H1 (cell line): ENCODE results near the gene RABEP1. TPM values are rescaled to one million over a fixed set of nuclear protein-coding genes. Genes with fewer than 3 reads are reported as not detected.
A peak's percentile ranks its signal among the peaks of the same experiment; 100 is the strongest.

Source experiments
- CTCF ChIA-PET: fragments of 300-600 bp; sonication (Branson Sonifier 250); formaldehyde crosslinking; loops from one replicate; lab custom pipeline; 2021; ENCODE audit not compliant: partially characterized antibody; lab: Charles Lee
- POLR2A ChIA-PET: fragments of 300-600 bp; sonication (Branson Sonifier 250); formaldehyde crosslinking; loops from one replicate; lab custom pipeline; 2021; ENCODE audit warnings: inconsistent platforms; ENCODE audit not compliant: partially characterized antibody; lab: Charles Lee
- DNase-seq, 2 experiments: peaks; one replicate each; pipeline versions ENCODE4 v3.0.0 to v3.0.0-alpha.2; 2010 to 2022; ENCODE audit warnings: low spot score in 2 of 2, low read depth in 1 of 2, mixed read lengths in 1 of 2
- FAIRE-seq: peaks from 2 replicates; lab custom pipeline; 2011; peaks lifted over from hg19 to GRCh38; lab: Jason Lieb, UNC
- H2AFZ ChIP-seq: 2 replicates; pipeline ENCODE4 v1.8.1; 2012; ENCODE audit warnings: low read length, inconsistent platforms
- H2AK5ac ChIP-seq: 2 replicates; pipeline ENCODE4 v1.6.1; 2013; ENCODE audit warnings: low read depth, low read length
- H2BK120ac ChIP-seq: replicated peaks from 2 replicates; pipeline ENCODE3; 2013; ENCODE audit warnings: low read depth, low read length, inconsistent platforms
- H2BK12ac ChIP-seq: 2 replicates; pipeline ENCODE4 v1.6.1; 2013; ENCODE audit warnings: low read depth, low read length
- H2BK15ac ChIP-seq: 2 replicates; pipeline ENCODE4 v1.6.1; 2013; ENCODE audit warnings: low read length
- H2BK20ac ChIP-seq: 2 replicates; pipeline ENCODE4 v1.6.1; 2013; ENCODE audit warnings: low read length
- H2BK5ac ChIP-seq: 2 replicates; pipeline ENCODE4 v1.6.1; 2013; ENCODE audit warnings: low read depth, low read length
- H3K14ac ChIP-seq: 2 replicates; pipeline ENCODE4 v1.6.1; 2013; ENCODE audit warnings: inconsistent platforms; ENCODE audit not compliant: insufficient read length
- H3K18ac ChIP-seq: 2 replicates; pipeline ENCODE4 v1.6.1; 2013; ENCODE audit warnings: low read length; ENCODE audit errors: extremely low read depth
- H3K23ac ChIP-seq: 2 replicates; pipeline ENCODE4 v1.6.1; 2013; ENCODE audit warnings: inconsistent platforms; ENCODE audit not compliant: insufficient read length
- H3K23me2 ChIP-seq: 2 replicates; pipeline ENCODE4 v1.6.1; 2013; ENCODE audit warnings: low read depth, low read length
- H3K27ac ChIP-seq: 2 replicates; pipeline ENCODE4 v1.6.1; 2011; ENCODE audit warnings: low read depth, low read length, inconsistent platforms
- H3K27me3 ChIP-seq, 4 experiments: replicated peaks in 1 of 4; 1 replicate in 1 of 4; 2 replicates in 3 of 4; pipeline versions ENCODE4 v1.6.1 to v1.8.1; 2011 to 2013; ENCODE audit warnings: low read length in 3 of 4, mild to moderate bottlenecking in 3 of 4, inconsistent platforms in 2 of 4, mixed read lengths in 2 of 4, moderate library complexity in 1 of 4; ENCODE audit not compliant: control insufficient read depth in 3 of 4, insufficient read depth in 3 of 4; ENCODE audit errors: extremely low read depth in 1 of 4
- H3K36me3 ChIP-seq, 4 experiments: 2 replicates each; pipeline versions ENCODE4 v1.6.1 to v1.8.1; 2011 to 2013; ENCODE audit warnings: mild to moderate bottlenecking in 4 of 4, low read length in 3 of 4, moderate library complexity in 2 of 4, control low read depth in 1 of 4, inconsistent platforms in 1 of 4; ENCODE audit not compliant: insufficient read depth in 4 of 4, control insufficient read depth in 2 of 4
- H3K4ac ChIP-seq: replicated peaks from 2 replicates; pipeline ENCODE3; 2013; ENCODE audit warnings: low read length, low read depth, mixed read lengths, inconsistent platforms; ENCODE audit not compliant: insufficient read length
- H3K4me1 ChIP-seq, 4 experiments: replicated peaks in 1 of 4; 1 replicate in 1 of 4; 2 replicates in 3 of 4; pipeline versions ENCODE4 v1.6.1 to v1.8.1; 2011 to 2013; ENCODE audit warnings: low read length in 3 of 4, inconsistent platforms in 2 of 4, mixed read lengths in 1 of 4; ENCODE audit not compliant: insufficient read depth in 4 of 4, control insufficient read depth in 3 of 4
- H3K4me2 ChIP-seq, 2 experiments: 2 replicates each; pipeline versions ENCODE4 v1.6.1 to v1.8.1; 2011 to 2013; ENCODE audit warnings: low read depth in 2 of 2, low read length in 2 of 2, control low read depth in 1 of 2, inconsistent platforms in 1 of 2, mild to moderate bottlenecking in 1 of 2; ENCODE audit not compliant: insufficient read depth in 1 of 2
- H3K4me3 ChIP-seq, 4 experiments: fragments of 200-600, 300-600 bp in 1 of 4; sonication (generic), shearing (Covaris generic), sonication (Bioruptor Twin) in 1 of 4; 2 replicates each; pipeline versions ENCODE4 v1.5.1 to v1.8.1; 2011 to 2016; ENCODE audit warnings: low read length in 4 of 4, low read depth in 3 of 4, control low read depth in 2 of 4, inconsistent platforms in 2 of 4, mild to moderate bottlenecking in 2 of 4, mixed read lengths in 1 of 4, moderate library complexity in 1 of 4; ENCODE audit not compliant: insufficient read depth in 2 of 4; ENCODE audit errors: extremely low read depth in 1 of 4
- H3K56ac ChIP-seq: replicated peaks from 2 replicates; pipeline ENCODE3; 2013; ENCODE audit warnings: low read depth, mild to moderate bottlenecking, mixed read lengths, low read length, inconsistent platforms; ENCODE audit not compliant: insufficient read length
- H3K79me1 ChIP-seq: 2 replicates; pipeline ENCODE4 v1.6.1; 2013; ENCODE audit warnings: low read depth, low read length, control low read depth
- H3K79me2 ChIP-seq, 2 experiments: 2 replicates each; pipeline versions ENCODE4 v1.6.1 to v1.8.1; 2012 to 2013; ENCODE audit warnings: low read length in 2 of 2, mild to moderate bottlenecking in 2 of 2, inconsistent platforms in 1 of 2; ENCODE audit not compliant: insufficient read depth in 2 of 2, control insufficient read depth in 1 of 2
- H3K9ac ChIP-seq, 4 experiments: replicated peaks in 1 of 4; 1 replicate in 1 of 4; 2 replicates in 3 of 4; pipeline versions ENCODE4 v1.6.1 to v1.8.1; 2011 to 2013; ENCODE audit warnings: low read depth in 3 of 4, low read length in 3 of 4, control low read depth in 2 of 4, mild to moderate bottlenecking in 2 of 4, moderate library complexity in 2 of 4, inconsistent platforms in 1 of 4; ENCODE audit errors: extremely low read depth in 1 of 4
- H3K9me3 ChIP-seq, 2 experiments: 2 replicates each; pipeline versions ENCODE4 v1.6.1 to v1.8.1; 2012 to 2013; ENCODE audit warnings: mild to moderate bottlenecking in 2 of 2, moderate library complexity in 2 of 2, control low read depth in 1 of 2, inconsistent platforms in 1 of 2, low read depth in 1 of 2, low read length in 1 of 2, mixed read lengths in 1 of 2; ENCODE audit not compliant: insufficient read depth in 2 of 2
- H4K20me1 ChIP-seq, 2 experiments: replicated peaks in 1 of 2; 2 replicates each; pipeline versions ENCODE3 to v1.8.1; 2011 to 2013; ENCODE audit warnings: inconsistent platforms in 2 of 2, low read length in 2 of 2, mild to moderate bottlenecking in 1 of 2; ENCODE audit not compliant: insufficient read depth in 2 of 2, control insufficient read depth in 1 of 2
- H4K5ac ChIP-seq: 2 replicates; pipeline ENCODE4 v1.6.1; 2013; ENCODE audit warnings: low read length, low read depth, mixed read lengths, inconsistent platforms; ENCODE audit not compliant: insufficient read length
- H4K8ac ChIP-seq: 2 replicates; pipeline ENCODE4 v1.8.0; 2013; ENCODE audit warnings: mild to moderate bottlenecking, moderate library complexity, low read length, inconsistent platforms; ENCODE audit not compliant: insufficient read depth; ENCODE audit errors: extremely low read depth
- H4K91ac ChIP-seq: replicated peaks from 2 replicates; pipeline ENCODE3; 2013; ENCODE audit warnings: low read length, mixed read lengths, inconsistent platforms; ENCODE audit not compliant: insufficient read length
- CHD1 ChIP-seq: IDR thresholded peaks from 2 replicates; pipeline ENCODE4 v1.6.1; 2012; ENCODE audit warnings: low read depth, low read length, improper control_type of control experiment
- POLR2AphosphoS5 ChIP-seq: IDR thresholded peaks from 2 replicates; pipeline ENCODE4 v1.6.1; 2011; ENCODE audit warnings: low read depth, low read length
- WGBS, 2 experiments: shearing (Covaris generic) in 1 of 2; methylation state at CpG; one replicate each; pipeline versions ENCODE4 v1.1.6 to v1.1.7; 2013 to 2015; ENCODE audit warnings: low lambda C conversion rate in 2 of 2, mixed read lengths in 2 of 2, inconsistent platforms in 1 of 2, low coverage in 1 of 2, missing lambda C conversion rate in 1 of 2; ENCODE audit not compliant: insufficient replicate concordance in 2 of 2, insufficient coverage in 1 of 2, insufficient read length in 1 of 2; ENCODE audit errors: extremely low coverage in 1 of 2, missing lambda C conversion rate in 1 of 2; 5-methylcytosine and 5-hydroxymethylcytosine counted together
- polyA plus RNA-seq, 7 experiments: library from polyadenylated mRNA; depleted of rRNA in 3 of 7; stranded (reverse) in 5 of 7; unstranded in 2 of 7; fragments of >200 nt in 5 of 7; fragments of 200-250 nt in 2 of 7; gene quantifications; 1 replicate in 5 of 7; 2 replicates in 1 of 7; 4 replicates in 1 of 7; pipeline versions ENCODE4 v1.2.1 to v1.2.3, GENCODE V29; 2011 to 2013; ENCODE audit warnings: missing spikeins in 2 of 7, mixed read lengths in 2 of 7
- total RNA-seq: library from RNA; stranded (reverse); fragmentation: NEBNext Ultra II Directional; extraction: Animal tissue kit (Norgen Biotek cat#: 25700); gene quantifications from 2 replicates; pipeline ENCODE4 v1.2.1, GENCODE V29; 2021

RABEP1 gene
- total and polyA plus RNA-seq, 2 of the 8 experiments (the other 6 are each of a cell fraction or from before 2014, with no cell fraction given) = 8.5 to 52.3 TPM

DNA sequence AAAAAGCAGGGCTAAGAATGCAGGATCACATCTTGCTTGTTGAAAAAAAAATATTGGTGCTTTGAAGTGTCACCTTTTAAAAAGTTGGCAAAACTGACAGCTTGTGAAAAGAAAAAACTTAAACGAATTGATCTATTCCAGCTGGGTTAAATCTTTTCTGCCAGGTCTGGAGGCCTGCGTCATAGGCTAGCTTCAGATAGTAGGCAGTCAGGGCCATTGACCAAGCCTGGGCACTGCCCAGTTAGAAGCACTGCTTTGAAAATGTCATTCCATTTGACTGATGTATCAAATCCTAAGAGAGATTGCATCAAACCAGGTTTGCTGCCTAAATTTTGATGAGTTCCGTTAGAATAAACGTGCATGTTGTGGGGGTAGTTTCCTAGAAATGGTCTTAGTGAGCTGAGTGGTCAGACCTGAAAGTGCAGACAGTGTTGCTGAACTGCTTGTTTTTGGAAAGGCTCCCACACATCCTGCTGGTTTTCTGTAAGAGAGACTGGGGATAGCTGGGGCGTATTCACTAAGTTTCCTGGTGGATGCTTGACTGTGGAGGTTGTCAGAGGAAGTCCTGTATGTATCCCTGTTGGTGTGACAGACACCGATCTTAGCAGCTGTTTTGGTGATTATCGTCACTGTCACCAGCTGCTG, 98.5 kb downstream of the RABEP1 start:
- CTCF ChIA-PET = interaction anchor here (0.5 to 1.8 kb wide), 3 partner anchors 10 to 149 kb away, joined by 3 to 4 read pairs (median 3); no protein-coding TSS in a partner anchor
- Histone ChIP-seq H2BK12ac (no peak overlapping the region), H3K79me1 (no peaks in the 10 kb centered on the region), H2BK20ac (no peak overlapping the region), H3K23me2 (no peaks in the 10 kb centered on the region), H3K18ac (no peak overlapping the region), H3K79me2 (no peaks in the 10 kb centered on the region), H2BK15ac (no peak overlapping the region), H3K23ac (no peak overlapping the region), H3K27ac (no peak overlapping the region), H2AK5ac (no peak overlapping the region), H3K36me3 (peaks cover 45 to 85% (median 62%) of the 10 kb centered on the region in 4 experiments), H3K4me1 (no peaks in the 10 kb centered on the region), H3K9ac (no peak overlapping the region), H4K20me1 (peaks cover 0 to 3% of the 10 kb centered on the region in 2 experiments), H4K8ac (no peak overlapping the region), H3K9me3 (no peaks in the 10 kb centered on the region), H3K14ac (no peak overlapping the region), H3K4ac (no peak overlapping the region), H3K4me2 (no peak overlapping the region), H3K4me3 (no peak overlapping the region), H4K91ac (no peak overlapping the region), H3K27me3 (no peaks in the 10 kb centered on the region), H2BK120ac (no peak overlapping the region), H4K5ac (no peak overlapping the region), H2AFZ (no peak overlapping the region), H2BK5ac (no peak overlapping the region), H3K56ac (no peak overlapping the region)
- DNase-seq (no peak), FAIRE-seq (no peak)
- POLR2A ChIA-PET = interaction anchor here (0.8 to 3.5 kb wide), 10 partner anchors 9 to 59 kb away, joined by 3 to 18 read pairs (median 4); no protein-coding TSS in a partner anchor
- WGBS, 2 experiments = 90% methylated on average over 7 of the region's 7 CpGs; no CpG with 5 or more reads in 1 of the 2 experiments
- TF ChIP-seq CHD1 (no peak), POLR2AphosphoS5 (peak; percentile 34; the same call in 1 of the 2 replicates)
